Caco-2 (cell line): ENCODE data around the gene RNF103. TPM values are rescaled to one million over a fixed set of nuclear protein-coding genes. Genes with fewer than 3 reads are reported as not detected.

Source experiments
- Bru-seq: library from RNA; stranded (reverse); fragments of 400-500 nt; gene quantifications from one replicate; lab custom pipeline; 2021; lab: Mats Ljungman, UMichigan
- BruChase-seq, 2 experiments: library from RNA; stranded (reverse); fragments of 400-500 nt; gene quantifications; one replicate each; lab custom pipeline; 2021; lab: Mats Ljungman, UMichigan
- BruUV-seq: library from RNA; stranded (reverse); fragments of 400-500 nt; replicated peaks from 2 replicates; lab custom pipeline; 2021; lab: Mats Ljungman, UMichigan
- CTCF ChIA-PET: fragments of 300-600 bp; sonication (Branson Sonifier 250); formaldehyde crosslinking; loops from one replicate; lab custom pipeline; 2022; ENCODE audit warnings: antibody characterized with exemption; lab: Charles Lee
- POLR2A ChIA-PET: fragments of 300-600 bp; sonication (Branson Sonifier 250); formaldehyde crosslinking; loops from one replicate; lab custom pipeline; 2022; ENCODE audit warnings: antibody characterized with exemption; lab: Charles Lee
- DNase-seq, 2 experiments: peaks; one replicate each; pipeline versions ENCODE4 v3.0.0 to v3.0.0-alpha.2; 2020 to 2022
- H3K27me3 ChIP-seq: replicated peaks from 2 replicates; pipeline ENCODE4 v1.6.0; 2011; ENCODE audit warnings: low read length; ENCODE audit not compliant: control insufficient read depth, insufficient read depth
- H3K36me3 ChIP-seq: 2 replicates; pipeline ENCODE4 v1.5.1; 2011; ENCODE audit warnings: low read length; ENCODE audit not compliant: control insufficient read depth, insufficient read depth
- H3K4me1 ChIP-seq: fragments of 250-450 bp; sonication (Bioruptor Pico); 2 replicates; pipeline ENCODE4 v1.5.1; 2020; ENCODE audit warnings: mild to moderate bottlenecking
- H3K4me3 ChIP-seq: 2 replicates; pipeline ENCODE4 v1.5.1; 2011; ENCODE audit warnings: low read depth, mild to moderate bottlenecking, control low read depth, low read length
- H3K9me3 ChIP-seq: fragments of 250-450 bp; sonication (Bioruptor Pico); 2 replicates; pipeline ENCODE4 v1.5.1; 2020; ENCODE audit warnings: mild to moderate bottlenecking, moderate library complexity
- H3K27ac Mint-ChIP-seq: one replicate; pipeline ENCODE4 v1.8.0; 2022; ENCODE audit warnings: mixed read lengths; ENCODE audit not compliant: unreplicated experiment
- H3K27me3 Mint-ChIP-seq: one replicate; pipeline ENCODE4 v1.8.0; 2022; ENCODE audit warnings: mixed read lengths; ENCODE audit not compliant: insufficient read depth, unreplicated experiment
- H3K36me3 Mint-ChIP-seq: one replicate; pipeline ENCODE4 v1.8.0; 2022; ENCODE audit warnings: mild to moderate bottlenecking, mixed read lengths; ENCODE audit not compliant: insufficient read depth, unreplicated experiment
- H3K4me1 Mint-ChIP-seq: one replicate; pipeline ENCODE4 v1.8.0; 2022; ENCODE audit warnings: low read depth, mixed read lengths; ENCODE audit not compliant: unreplicated experiment
- H3K4me3 Mint-ChIP-seq: one replicate; pipeline ENCODE4 v1.8.0; 2022; ENCODE audit warnings: mild to moderate bottlenecking, moderate library complexity, mixed read lengths; ENCODE audit not compliant: unreplicated experiment
- H3K9me3 Mint-ChIP-seq: one replicate; pipeline ENCODE4 v1.8.0; 2022; ENCODE audit warnings: mixed read lengths; ENCODE audit not compliant: unreplicated experiment
- CTCF ChIP-seq, 2 experiments: fragments of 200-600 bp in 1 of 2; IDR thresholded peaks; 1 replicate in 1 of 2; 2 replicates in 1 of 2; pipeline versions ENCODE4 v1.5.1 to v1.8.0; 2011 to 2022; ENCODE audit warnings: antibody characterized with exemption in 1 of 2, control low read depth in 1 of 2, inconsistent platforms in 1 of 2, low read depth in 1 of 2, low read length in 1 of 2, mild to moderate bottlenecking in 1 of 2, moderate library complexity in 1 of 2; ENCODE audit not compliant: insufficient read depth in 1 of 2, severe bottlenecking in 1 of 2, unreplicated experiment in 1 of 2
- intact Hi-C: fragments of 100-400 bp; cut with micrococcal nuclease; formaldehyde crosslinking; loops from one replicate; pipeline ENCODE4 v1.10.0; 2022; ENCODE audit not compliant: unreplicated experiment
- long read RNA-seq: library from polyadenylated mRNA; stranded (forward); transcript quantifications from one replicate; pipeline ENCODE4 v2.0.0, GENCODE V29; 2022
- total RNA-seq: library from RNA; stranded (reverse); gene quantifications from 2 replicates; pipeline ENCODE4 v1.2.3, GENCODE V29; 2022

RNF103 gene
- total RNA-seq (20.0 and 21.8 TPM in 2 replicates), Bru-seq, nascent RNA (percentile 85 among the genes with signal in this experiment), BruChase-seq, experiment 1, labeled RNA remaining after a 2-hour chase (percentile 99 among the genes with signal in this experiment), BruChase-seq, experiment 2, labeled RNA remaining after a 6-hour chase (percentile 89 among the genes with signal in this experiment)
- long read RNA-seq, transcript RNF103-201 (4 exons, 3,477 nt): major isoform, 28 of 35 reads
- long read RNA-seq, partial matches to known transcripts: 0 of 35 reads
- long read RNA-seq, other reads (novel, unspliced or antisense): 7 of 35 reads

GRCh38 chr2:86623494-86624266 lies at the start of gene RNF103:
Gene RNF103 (minus strand): TSS chr2:86623865. CDS start chr2:86622886, 979 bp downstream.
- Mint-ChIP-seq H3K27me3 (no peaks in the 10 kb centered on the region), H3K4me3 (peak within 1 kb of the TSS; percentile 95), H3K27ac (peak within 1 kb of the TSS; percentile 97), H3K4me1 (peaks cover 21% of the 10 kb centered on the region), H3K9me3 (no peaks in the 10 kb centered on the region), H3K36me3 (peaks cover 24% of the 10 kb centered on the region)
- ChIA-PET CTCF (interaction anchor here (0.6 kb wide), 1 partner anchor 82 kb away, joined by 5 read pairs; no protein-coding TSS in a partner anchor), POLR2A (interaction anchor here (0.5 to 2.2 kb wide), 7 partner anchors 8 to 182 kb away, joined by 3 to 8 read pairs (median 3); partner anchors contain the start of gene KDM3A)
- H3K9me3 ChIP-seq: no peaks in the 10 kb centered on the region
- no TSS peak for BruUV-seq
- TF ChIP-seq CTCF (IDR thresholded peaks at IDR 0.05; ENCODE audit: insufficient read depth in 1 of 2, low read depth in 1 of 2, low read length in 1 of 2, severe bottlenecking in 1 of 2, unreplicated experiment in 1 of 2): no peak
- intact Hi-C loops: loop anchor here (1.0 to 10.0 kb wide), 4 partner anchors 48 to 229 kb away; partner anchors contain the start of gene CHMP3
- H3K27me3 ChIP-seq: no peaks in the 10 kb centered on the region
- DNase-seq: peak; percentile 95 to 97
- H3K36me3 ChIP-seq: no peaks in the 10 kb centered on the region
- H3K4me3 ChIP-seq: peak within 1 kb of the TSS; percentile 89
- H3K4me1 ChIP-seq: peaks cover 18% of the 10 kb centered on the region

GRCh38 chr2:86673011-86673410 lies 49.3 kb upstream of the RNF103 start:
- Mint-ChIP-seq H3K27me3 (no peaks in the 10 kb centered on the region), H3K4me3 (no peak overlapping the region), H3K4me1 (peaks cover 25% of the 10 kb centered on the region), H3K27ac (no peak overlapping the region), H3K9me3 (no peaks in the 10 kb centered on the region), H3K36me3 (no peaks in the 10 kb centered on the region)
- Histone ChIP-seq H3K36me3 (no peaks in the 10 kb centered on the region), H3K27me3 (no peaks in the 10 kb centered on the region), H3K9me3 (0 out of 2 replicates have a peak, but pooled peaks cover 3% of the 10 kb centered on the region), H3K4me3 (no peak overlapping the region), H3K4me1 (peaks cover 19% of the 10 kb centered on the region)
- intact Hi-C loops: loop anchor here (5.0 to 10.0 kb wide), 2 partner anchors 111 to 158 kb away; partner anchors contain the start of gene CHMP3
- TF ChIP-seq CTCF (IDR thresholded peaks at IDR 0.05; ENCODE audit: insufficient read depth in 1 of 2, low read depth in 1 of 2, low read length in 1 of 2, severe bottlenecking in 1 of 2, unreplicated experiment in 1 of 2): no peak
- CTCF ChIA-PET: interaction anchor here (0.7 kb wide), 1 partner anchor 276 kb away, joined by 3 read pairs; no protein-coding TSS in a partner anchor
- POLR2A ChIA-PET: no interaction called here
- DNase-seq: no peak
- no TSS peak for BruUV-seq

- intact Hi-C loops: loop anchor here (5.0 to 10.0 kb wide), 2 partner anchors 110 to 157 kb away; partner anchors contain the start of gene CHMP3
- DNase-seq: no peak
- H3K4me1 Mint-ChIP-seq: peaks cover 25% of the 10 kb centered on the region
- no peak overlapping the region for H3K4me3 ChIP-seq
- ChIA-PET CTCF (no interaction called here), POLR2A (no interaction called here)
- no TSS peak for BruUV-seq
- no peak overlapping the region for H3K27ac Mint-ChIP-seq
- peaks cover 19% of the 10 kb centered on the region for H3K4me1 ChIP-seq
- 0 out of 2 replicates have a peak, but pooled peaks cover 3% of the 10 kb centered on the region for H3K9me3 ChIP-seq
- no peaks in the 10 kb centered on the region for H3K27me3 Mint-ChIP-seq
- H3K4me3 Mint-ChIP-seq: no peak overlapping the region
- H3K9me3 Mint-ChIP-seq: no peaks in the 10 kb centered on the region
- TF ChIP-seq CTCF (IDR thresholded peaks at IDR 0.05; ENCODE audit: insufficient read depth in 1 of 2, low read depth in 1 of 2, low read length in 1 of 2, severe bottlenecking in 1 of 2, unreplicated experiment in 1 of 2): no peak
- no peaks in the 10 kb centered on the region for H3K27me3 ChIP-seq
- no peaks in the 10 kb centered on the region for H3K36me3 ChIP-seq
- H3K36me3 Mint-ChIP-seq: no peaks in the 10 kb centered on the region
Observed at GRCh38 chr2:86672027-86672545, 48.4 kb upstream of the RNF103 start.
